ENCODE results near the gene PARVA. TPM values are rescaled to one million over a fixed set of nuclear protein-coding genes. Genes with fewer than 3 reads are reported as not detected.

Gene PARVA
- total RNA-seq, 2 experiments from 2014 or later = not detected

DNA sequence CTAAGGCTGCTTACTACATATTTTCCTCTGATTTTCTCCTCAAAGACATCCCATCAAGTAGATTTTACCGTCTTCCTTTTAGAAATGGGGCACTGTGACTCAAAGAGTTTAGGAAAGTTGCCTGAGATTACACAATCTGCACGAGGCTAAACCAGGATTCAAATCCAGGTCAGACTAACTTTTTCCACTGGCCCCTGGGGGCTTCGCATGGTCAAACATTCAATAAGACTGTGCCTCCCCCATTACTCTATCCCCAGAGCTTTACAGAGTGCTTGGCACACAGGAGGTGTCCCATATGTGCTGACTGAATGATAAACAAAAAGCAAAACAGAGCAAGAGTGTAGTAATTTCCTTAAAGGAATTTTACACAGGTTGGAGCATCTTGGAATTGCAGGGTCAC is 178.8 kb downstream of the PARVA start:
- BruUV-seq (replicated peaks) = no TSS peak
- TF ChIP-seq EZH2phosphoT487 (IDR thresholded peaks at IDR 0.05; ENCODE audit: borderline replicate concordance, low read depth, low read length) = no peak
- TF ChIP-seq, protein P1, sequence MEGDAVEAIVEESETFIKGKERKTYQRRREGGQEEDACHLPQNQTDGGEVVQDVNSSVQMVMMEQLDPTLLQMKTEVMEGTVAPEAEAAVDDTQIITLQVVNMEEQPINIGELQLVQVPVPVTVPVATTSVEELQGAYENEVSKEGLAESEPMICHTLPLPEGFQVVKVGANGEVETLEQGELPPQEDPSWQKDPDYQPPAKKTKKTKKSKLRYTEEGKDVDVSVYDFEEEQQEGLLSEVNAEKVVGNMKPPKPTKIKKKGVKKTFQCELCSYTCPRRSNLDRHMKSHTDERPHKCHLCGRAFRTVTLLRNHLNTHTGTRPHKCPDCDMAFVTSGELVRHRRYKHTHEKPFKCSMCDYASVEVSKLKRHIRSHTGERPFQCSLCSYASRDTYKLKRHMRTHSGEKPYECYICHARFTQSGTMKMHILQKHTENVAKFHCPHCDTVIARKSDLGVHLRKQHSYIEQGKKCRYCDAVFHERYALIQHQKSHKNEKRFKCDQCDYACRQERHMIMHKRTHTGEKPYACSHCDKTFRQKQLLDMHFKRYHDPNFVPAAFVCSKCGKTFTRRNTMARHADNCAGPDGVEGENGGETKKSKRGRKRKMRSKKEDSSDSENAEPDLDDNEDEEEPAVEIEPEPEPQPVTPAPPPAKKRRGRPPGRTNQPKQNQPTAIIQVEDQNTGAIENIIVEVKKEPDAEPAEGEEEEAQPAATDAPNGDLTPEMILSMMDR (conservative IDR thresholded peaks at IDR 0.05; ENCODE audit: low read length) = no peak
- H3K4me2 ChIP-seq (ENCODE audit: low read length) = no peak overlapping the region

DNA sequence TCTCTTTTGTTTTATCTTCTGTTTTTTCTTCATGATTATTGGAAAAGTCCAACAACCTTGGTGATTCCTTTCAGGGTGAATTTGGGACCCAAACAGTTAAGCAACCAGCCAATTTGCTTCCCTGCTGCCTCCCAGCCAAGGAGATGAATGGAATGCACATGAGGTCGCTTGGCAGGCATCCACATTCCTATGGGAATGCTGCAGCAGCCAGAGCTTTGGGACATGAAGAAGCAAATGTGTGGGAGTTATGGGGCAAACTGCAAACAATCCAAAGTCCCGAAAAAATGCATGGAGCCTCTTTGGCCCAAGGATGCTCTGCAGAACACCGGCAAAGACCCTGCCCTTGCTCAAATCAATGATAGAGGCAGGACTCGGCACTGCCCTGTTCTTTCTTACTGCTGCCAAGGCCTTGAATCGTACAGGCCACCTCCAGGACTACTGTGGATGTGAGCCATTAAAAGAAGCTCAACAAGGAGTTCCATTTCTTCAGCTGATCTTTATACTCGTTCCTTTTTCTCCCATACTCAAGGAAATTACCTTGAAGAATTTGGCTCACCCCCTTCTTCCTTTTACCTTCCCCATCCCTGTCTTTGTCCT is 179.5 kb downstream of the PARVA start:
- H3K4me2 ChIP-seq (ENCODE audit: low read length) = no peak overlapping the region
- H3K4me3 ChIP-seq (ENCODE audit: low read depth, low read length, poor library complexity, severe bottlenecking) = no peak overlapping the region
- no peaks in the 10 kb centered on the region for H4K20me1 ChIP-seq (ENCODE audit: insufficient read depth, low read length)
- no peak overlapping the region for H3K27ac ChIP-seq (ENCODE audit: low read depth, low read length, poor library complexity, severe bottlenecking)
- TF ChIP-seq, protein P1 (conservative IDR thresholded peaks at IDR 0.05; ENCODE audit: low read length) = no peak
- TF ChIP-seq EZH2phosphoT487 (IDR thresholded peaks at IDR 0.05; ENCODE audit: borderline replicate concordance, low read depth, low read length) = no peak
- H3K36me3 ChIP-seq (ENCODE audit: insufficient read depth, low read length) = no peaks in the 10 kb centered on the region
- DNase-seq (ENCODE audit: low spot score) = no peak
- no TSS peak for BruUV-seq (replicated peaks)
- H3K79me2 ChIP-seq (ENCODE audit: insufficient read depth, low read depth, low read length) = no peaks in the 10 kb centered on the region
- no peaks in the 10 kb centered on the region for H3K9me2 ChIP-seq (ENCODE audit: insufficient read depth, low read length)
- intact Hi-C loops (cut with micrococcal nuclease; ENCODE audit: unreplicated experiment) = no loop called here
- no peaks in the 10 kb centered on the region for H3K4me1 ChIP-seq (ENCODE audit: insufficient read depth, low read length, poor library complexity, severe bottlenecking)
- H2AFZ ChIP-seq (ENCODE audit: low read length) = no peak overlapping the region
- CTCF ChIA-PET (ENCODE audit: unreplicated experiment) = no interaction called here
- H3K9me3 ChIP-seq (ENCODE audit: low read length) = no peaks in the 10 kb centered on the region
- POLR2A ChIA-PET = interaction anchor here (0.7 kb wide), 1 partner anchor 20 kb away, joined by 3 read pairs; no protein-coding TSS in a partner anchor

More for the DNA sequence above, 178.8 kb downstream of the PARVA start:
- Histone ChIP-seq H3K4me3 (ENCODE audit: low read depth, low read length, poor library complexity, severe bottlenecking) (no peak overlapping the region), H3K4me1 (ENCODE audit: insufficient read depth, low read length, poor library complexity, severe bottlenecking) (no peaks in the 10 kb centered on the region), H3K9me3 (ENCODE audit: low read length) (no peaks in the 10 kb centered on the region), H3K36me3 (ENCODE audit: insufficient read depth, low read length) (no peaks in the 10 kb centered on the region), H3K79me2 (ENCODE audit: insufficient read depth, low read depth, low read length) (no peaks in the 10 kb centered on the region), H3K27ac (ENCODE audit: low read depth, low read length, poor library complexity, severe bottlenecking) (no peak overlapping the region), H2AFZ (ENCODE audit: low read length) (no peak overlapping the region), H4K20me1 (ENCODE audit: insufficient read depth, low read length) (no peaks in the 10 kb centered on the region), H3K9me2 (ENCODE audit: insufficient read depth, low read length) (no peaks in the 10 kb centered on the region)
- no peak for DNase-seq (ENCODE audit: low spot score)
- POLR2A ChIA-PET = no interaction called here
- intact Hi-C loops (cut with micrococcal nuclease; ENCODE audit: unreplicated experiment) = no loop called here
- CTCF ChIA-PET (ENCODE audit: unreplicated experiment) = no interaction called here

DNA sequence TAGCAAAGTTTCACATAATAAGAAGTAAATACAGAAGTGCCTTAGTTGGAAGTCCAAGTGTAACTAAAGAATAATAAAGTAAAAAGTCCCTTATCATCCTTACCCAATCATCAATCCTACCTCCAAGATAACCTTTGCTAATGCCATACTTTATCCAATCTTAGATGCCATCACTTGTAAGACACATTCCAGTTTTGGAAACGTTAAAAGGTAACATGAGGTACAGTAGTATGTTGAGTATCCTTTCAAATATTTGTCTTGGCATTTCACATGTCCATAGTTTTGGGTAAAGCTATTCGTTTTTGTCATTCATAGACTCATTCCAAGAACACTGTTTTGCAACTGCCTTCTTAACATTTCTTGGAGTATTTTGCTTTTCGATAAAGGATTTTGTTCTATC is 181.6 kb downstream of the PARVA start:
- Histone ChIP-seq H3K79me2 (ENCODE audit: insufficient read depth, low read depth, low read length) (no peaks in the 10 kb centered on the region), H2AFZ (ENCODE audit: low read length) (no peak overlapping the region), H3K9me2 (ENCODE audit: insufficient read depth, low read length) (no peaks in the 10 kb centered on the region), H3K4me2 (ENCODE audit: low read length) (no peak overlapping the region), H4K20me1 (ENCODE audit: insufficient read depth, low read length) (no peaks in the 10 kb centered on the region), H3K9me3 (ENCODE audit: low read length) (no peaks in the 10 kb centered on the region), H3K4me1 (ENCODE audit: insufficient read depth, low read length, poor library complexity, severe bottlenecking) (no peaks in the 10 kb centered on the region), H3K36me3 (ENCODE audit: insufficient read depth, low read length) (no peaks in the 10 kb centered on the region), H3K4me3 (ENCODE audit: low read depth, low read length, poor library complexity, severe bottlenecking) (no peak overlapping the region), H3K27ac (ENCODE audit: low read depth, low read length, poor library complexity, severe bottlenecking) (no peak overlapping the region)
- DNase-seq (ENCODE audit: low spot score) = no peak
- POLR2A ChIA-PET = interaction anchor here (0.5 to 0.6 kb wide), 3 partner anchors 12 to 186 kb away, joined by 3 read pairs; no protein-coding TSS in a partner anchor
- no TSS peak for BruUV-seq (replicated peaks)
- CTCF ChIA-PET (ENCODE audit: unreplicated experiment) = no interaction called here
- TF ChIP-seq EZH2phosphoT487 (IDR thresholded peaks at IDR 0.05; ENCODE audit: borderline replicate concordance, low read depth, low read length) = no peak
- TF ChIP-seq, protein P1 (conservative IDR thresholded peaks at IDR 0.05; ENCODE audit: low read length) = no peak
- intact Hi-C loops (cut with micrococcal nuclease; ENCODE audit: unreplicated experiment) = no loop called here
